Endodermal cell (in vitro differentiated cells): ENCODE measurements around the gene AKAP6. TPM values are rescaled to one million over a fixed set of nuclear protein-coding genes. Genes with fewer than 3 reads are reported as not detected.

Source experiments
- DNase-seq: peaks from one replicate; pipeline ENCODE4 v3.0.0-alpha.2; 2017
- H3K27ac ChIP-seq: 2 replicates; pipeline ENCODE4 v1.5.1; 2013; ENCODE audit warnings: mild to moderate bottlenecking, low read depth, low read length, moderate library complexity
- H3K27me3 ChIP-seq: 2 replicates; pipeline ENCODE4 v1.6.1; 2013; ENCODE audit warnings: mild to moderate bottlenecking, low read length, moderate library complexity; ENCODE audit not compliant: insufficient read depth, control insufficient read depth, poor library complexity, severe bottlenecking
- H3K36me3 ChIP-seq: 2 replicates; pipeline ENCODE4 v1.7.0; 2013; ENCODE audit warnings: mild to moderate bottlenecking, low read length, moderate library complexity; ENCODE audit not compliant: control insufficient read depth, insufficient read depth
- H3K4me1 ChIP-seq: one replicate; pipeline ENCODE4 v1.7.0; 2013; ENCODE audit warnings: low read length; ENCODE audit not compliant: control insufficient read depth, insufficient read depth
- H3K4me3 ChIP-seq: 2 replicates; pipeline ENCODE4 v1.5.1; 2013; ENCODE audit warnings: mild to moderate bottlenecking, low read length, moderate library complexity
- H3K9ac ChIP-seq: 2 replicates; pipeline ENCODE4 v1.6.1; 2013; ENCODE audit warnings: mild to moderate bottlenecking, low read length, moderate library complexity; ENCODE audit not compliant: poor library complexity, severe bottlenecking; ENCODE audit errors: extremely low read depth
- H3K9me3 ChIP-seq: 2 replicates; pipeline ENCODE4 v1.6.1; 2013; ENCODE audit warnings: mild to moderate bottlenecking, low read length, moderate library complexity; ENCODE audit not compliant: control insufficient read depth
- H3K27ac Mint-ChIP-seq: 2 replicates; pipeline ENCODE4 v1.8.0; 2020; ENCODE audit warnings: mixed read lengths
- H3K27me3 Mint-ChIP-seq: 2 replicates; pipeline ENCODE4 v1.8.0; 2021; ENCODE audit warnings: mild to moderate bottlenecking, mixed read lengths; ENCODE audit not compliant: insufficient read depth
- H3K36me3 Mint-ChIP-seq: 2 replicates; pipeline ENCODE4 v1.8.0; 2020; ENCODE audit warnings: low read depth, mixed read lengths
- H3K4me1 Mint-ChIP-seq: 2 replicates; pipeline ENCODE4 v1.8.0; 2020; ENCODE audit warnings: mixed read lengths
- H3K4me3 Mint-ChIP-seq: 2 replicates; pipeline ENCODE4 v1.8.0; 2020; ENCODE audit warnings: mild to moderate bottlenecking, moderate library complexity, mixed read lengths
- H3K9me3 Mint-ChIP-seq: 2 replicates; pipeline ENCODE4 v1.8.0; 2020; ENCODE audit warnings: mild to moderate bottlenecking, mixed read lengths
- CTCF ChIP-seq: fragments of 200-600 bp; sonication (generic); conservative IDR thresholded peaks from 2 replicates; pipeline ENCODE4 v1.5.0; 2021; ENCODE audit warnings: antibody characterized with exemption, mild to moderate bottlenecking
- WGBS, 2 experiments: methylation state at CpG; one replicate each; pipeline versions ENCODE4 v1.1.5 to v1.1.7; 2013; ENCODE audit warnings: missing lambda C conversion rate in 2 of 2, mixed read lengths in 1 of 2; ENCODE audit not compliant: insufficient coverage in 1 of 2, insufficient read length in 1 of 2; 5-methylcytosine and 5-hydroxymethylcytosine counted together
- total RNA-seq, 2 donors: library from RNA; stranded (reverse); fragmentation: NEBNext Ultra II Directional in 1 of 2; extraction: Animal tissue kit (Norgen Biotek cat#: 25700) in 1 of 2; gene quantifications; 2 replicates in 1 of 2; 3 replicates in 1 of 2; pipeline ENCODE4 v1.2.1, GENCODE V29; 2021

Gene AKAP6
- total RNA-seq, 2 donors from 2014 or later: 4.3 to 5.0 TPM

GRCh38 chr14:32774214-32774613 is 445.1 kb downstream of the AKAP6 start:
- no peak overlapping the region for H3K27ac ChIP-seq
- Mint-ChIP-seq H3K4me1 (no peaks in the 10 kb centered on the region), H3K27ac (no peak overlapping the region), H3K9me3 (no peaks in the 10 kb centered on the region), H3K4me3 (no peak overlapping the region), H3K36me3 (no peaks in the 10 kb centered on the region), H3K27me3 (no peaks in the 10 kb centered on the region)
- no peak for DNase-seq
- no peaks in the 10 kb centered on the region for H3K36me3 ChIP-seq
- no peaks in the 10 kb centered on the region for H3K4me1 ChIP-seq
- H3K27me3 ChIP-seq: no peaks in the 10 kb centered on the region
- TF ChIP-seq CTCF: no peak
- WGBS, 2 experiments: 86 to 95% methylated on average over 1 to 2 of the region's 2 CpGs
- H3K9ac ChIP-seq: no peak overlapping the region
- H3K9me3 ChIP-seq: no peaks in the 10 kb centered on the region
- H3K4me3 ChIP-seq: no peak overlapping the region

GRCh38 chr14:32779840-32780239 is 450.7 kb downstream of the AKAP6 start:
- Histone ChIP-seq H3K27ac (no peak overlapping the region), H3K9me3 (no peaks in the 10 kb centered on the region), H3K4me1 (no peaks in the 10 kb centered on the region), H3K27me3 (no peaks in the 10 kb centered on the region), H3K36me3 (no peaks in the 10 kb centered on the region), H3K9ac (no peak overlapping the region), H3K4me3 (no peak overlapping the region)
- Mint-ChIP-seq H3K4me3 (no peak overlapping the region), H3K36me3 (no peaks in the 10 kb centered on the region), H3K27me3 (no peaks in the 10 kb centered on the region), H3K27ac (no peak overlapping the region), H3K4me1 (no peaks in the 10 kb centered on the region), H3K9me3 (no peaks in the 10 kb centered on the region)
- DNase-seq: no peak
- WGBS, 2 experiments: 100% methylated on average over 1 of the region's 1 CpG; no CpG with 5 or more reads in 1 of the 2 experiments
- no peak for TF ChIP-seq CTCF

- no peaks in the 10 kb centered on the region for H3K36me3 Mint-ChIP-seq
- H3K36me3 ChIP-seq: no peaks in the 10 kb centered on the region
- no peak overlapping the region for H3K4me3 ChIP-seq
- H3K27me3 ChIP-seq: no peaks in the 10 kb centered on the region
- no peak for DNase-seq
- no peaks in the 10 kb centered on the region for H3K4me1 ChIP-seq
- 93% methylated on average over 3 of the region's 3 CpGs; no CpG with 5 or more reads in 1 of the 2 experiments for WGBS, 2 experiments
- H3K4me1 Mint-ChIP-seq: no peaks in the 10 kb centered on the region
- H3K27ac Mint-ChIP-seq: no peak overlapping the region
- H3K27me3 Mint-ChIP-seq: no peaks in the 10 kb centered on the region
- H3K9me3 Mint-ChIP-seq: no peaks in the 10 kb centered on the region
- no peak overlapping the region for H3K27ac ChIP-seq
- no peaks in the 10 kb centered on the region for H3K9me3 ChIP-seq
- TF ChIP-seq CTCF: no peak
- no peak overlapping the region for H3K4me3 Mint-ChIP-seq
- H3K9ac ChIP-seq: no peak overlapping the region
These were observed 455.3 kb downstream of the AKAP6 start for GRCh38 chr14:32784405-32784804.
